ENCODE measurements around the gene MTHFD2L.

MTHFD2L gene

GRCh38 chr4:74283614-74284013 is 125.7 kb downstream of the MTHFD2L start:
- no peak overlapping the region for H3K4me3 ChIP-seq (ENCODE audit: low read length)
- no peak for TF ChIP-seq CTCF (conservative IDR thresholded peaks at IDR 0.05; ENCODE audit: low read depth, low read length)
- DNase-seq (ENCODE audit: low read depth): peak; percentile 69

GRCh38 chr4:74284053-74284452 is 126.1 kb downstream of the MTHFD2L start:
- DNase-seq (ENCODE audit: low read depth): no peak
- TF ChIP-seq CTCF (conservative IDR thresholded peaks at IDR 0.05; ENCODE audit: low read depth, low read length): no peak
- no peak overlapping the region for H3K4me3 ChIP-seq (ENCODE audit: low read length)

GRCh38 chr4:74287164-74287563 is 129.2 kb downstream of the MTHFD2L start:
- no peak for DNase-seq (ENCODE audit: low read depth)
- no peak for TF ChIP-seq CTCF (conservative IDR thresholded peaks at IDR 0.05; ENCODE audit: low read depth, low read length)
- no peak overlapping the region for H3K4me3 ChIP-seq (ENCODE audit: low read length)

- TF ChIP-seq CTCF (conservative IDR thresholded peaks at IDR 0.05; ENCODE audit: low read depth, low read length): no peak
- DNase-seq (ENCODE audit: low read depth): no peak
- no peak overlapping the region for H3K4me3 ChIP-seq (ENCODE audit: low read length)
These were observed 129.9 kb downstream of the MTHFD2L start for GRCh38 chr4:74287791-74288190.

- TF ChIP-seq CTCF (conservative IDR thresholded peaks at IDR 0.05; ENCODE audit: low read depth, low read length): no peak
- no peak for DNase-seq (ENCODE audit: low read depth)
- H3K4me3 ChIP-seq (ENCODE audit: low read length): no peak overlapping the region
These were observed 133.6 kb downstream of the MTHFD2L start for GRCh38 chr4:74291471-74291870.

- no peak overlapping the region for H3K4me3 ChIP-seq (ENCODE audit: low read length)
- no peak for DNase-seq (ENCODE audit: low read depth)
- TF ChIP-seq CTCF (conservative IDR thresholded peaks at IDR 0.05; ENCODE audit: low read depth, low read length): no peak
These were observed 134.4 kb downstream of the MTHFD2L start for GRCh38 chr4:74292111-74292870.

- no peak for TF ChIP-seq CTCF (conservative IDR thresholded peaks at IDR 0.05; ENCODE audit: low read depth, low read length)
- H3K4me3 ChIP-seq (ENCODE audit: low read length): no peak overlapping the region
- DNase-seq (ENCODE audit: low read depth): no peak
These were observed 135.6 kb downstream of the MTHFD2L start for GRCh38 chr4:74293558-74293957.
